ENCODE data around the gene PTTG1IP2. TPM values are rescaled to one million over a fixed set of nuclear protein-coding genes. Genes with fewer than 3 reads are reported as not detected.

PTTG1IP2 gene
- total and polyA plus RNA-seq, 7 experiments from 2014 or later = not detected

- H3K4me1 Mint-ChIP-seq = no peaks in the 10 kb centered on the region
- ATAC-seq (no peak), DNase-seq (no peak)
- no peaks in the 10 kb centered on the region for H3K36me3 ChIP-seq (ENCODE audit: control insufficient read depth in 2 of 3, insufficient read depth in 3 of 3, low read length in 3 of 3)
- H3K27me3 Mint-ChIP-seq = peaks cover 7 to 23% (median 16%) of the 10 kb centered on the region in 5 donors
- H3K27me3 ChIP-seq (ENCODE audit: control insufficient read depth in 2 of 2, insufficient read depth in 2 of 2, low read length in 2 of 2) = peaks cover 0 to 2% of the 10 kb centered on the region in 2 donors
- H3K9me3 ChIP-seq (ENCODE audit: control insufficient read depth in 2 of 3, low read length in 3 of 3) = no peaks in the 10 kb centered on the region
- ChIA-PET POLR2A (no interaction called here), CTCF (no interaction called here)
- no peak overlapping the region for H3K4me3 ChIP-seq (ENCODE audit: low read length)
- no peaks in the 10 kb centered on the region for H3K4me1 ChIP-seq (ENCODE audit: control insufficient read depth in 2 of 2, insufficient read depth in 2 of 2, low read length in 2 of 2)
- no peak overlapping the region for H3K27ac ChIP-seq (ENCODE audit: low read depth, low read length)
- peaks cover 0 to 2% (median 0%) of the 10 kb centered on the region in 11 donors for H3K9me3 Mint-ChIP-seq
- no peaks in the 10 kb centered on the region for H3K36me3 Mint-ChIP-seq
- no peak overlapping the region for H3K4me3 Mint-ChIP-seq
- no peak overlapping the region for H3K27ac Mint-ChIP-seq
- intact Hi-C loops (cut with micrococcal nuclease) = no loop called here
Measured at GRCh38 chr7:90488220-90488619, 18.8 kb downstream of the PTTG1IP2 start.

DNA sequence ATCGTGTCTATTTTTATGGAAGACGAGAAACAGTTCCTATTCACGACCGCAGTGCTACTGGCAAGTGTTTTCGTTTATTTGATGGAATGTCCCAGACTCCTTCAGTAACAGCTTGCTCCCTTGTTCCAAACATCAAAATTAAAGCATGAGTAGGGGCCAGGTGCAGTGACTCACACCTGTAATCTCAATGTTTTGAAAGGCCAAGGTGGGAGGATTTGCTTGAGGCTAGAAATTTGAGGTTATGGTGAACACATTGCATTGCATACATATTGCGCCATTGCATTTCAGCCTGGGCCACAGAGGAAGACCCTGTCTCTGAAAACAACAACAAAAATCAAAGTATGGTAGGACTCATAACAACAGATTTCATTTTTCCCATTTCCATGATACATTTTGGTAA lies 22.8 kb downstream of the PTTG1IP2 start:
- ATAC-seq (no peak), DNase-seq (no peak)
- CTCF ChIA-PET = no interaction called here
- Histone ChIP-seq H3K4me1 (ENCODE audit: control insufficient read depth in 2 of 2, insufficient read depth in 2 of 2, low read length in 2 of 2) (no peaks in the 10 kb centered on the region), H3K9me3 (ENCODE audit: control insufficient read depth in 2 of 3, low read length in 3 of 3) (no peaks in the 10 kb centered on the region), H3K27me3 (ENCODE audit: control insufficient read depth in 2 of 2, insufficient read depth in 2 of 2, low read length in 2 of 2) (no peaks in the 10 kb centered on the region), H3K27ac (ENCODE audit: low read depth, low read length) (no peak overlapping the region), H3K4me3 (ENCODE audit: low read length) (no peak overlapping the region), H3K36me3 (ENCODE audit: control insufficient read depth in 2 of 3, insufficient read depth in 3 of 3, low read length in 3 of 3) (no peaks in the 10 kb centered on the region)
- Mint-ChIP-seq H3K4me1 (no peaks in the 10 kb centered on the region), H3K27ac (no peak overlapping the region), H3K36me3 (no peaks in the 10 kb centered on the region), H3K4me3 (no peak overlapping the region), H3K9me3 (peaks cover 0 to 2% (median 0%) of the 10 kb centered on the region in 11 donors), H3K27me3 (peaks cover 0 to 13% (median 5%) of the 10 kb centered on the region in 5 donors)
- intact Hi-C loops (cut with micrococcal nuclease) = no loop called here
- POLR2A ChIA-PET = no interaction called here

DNA sequence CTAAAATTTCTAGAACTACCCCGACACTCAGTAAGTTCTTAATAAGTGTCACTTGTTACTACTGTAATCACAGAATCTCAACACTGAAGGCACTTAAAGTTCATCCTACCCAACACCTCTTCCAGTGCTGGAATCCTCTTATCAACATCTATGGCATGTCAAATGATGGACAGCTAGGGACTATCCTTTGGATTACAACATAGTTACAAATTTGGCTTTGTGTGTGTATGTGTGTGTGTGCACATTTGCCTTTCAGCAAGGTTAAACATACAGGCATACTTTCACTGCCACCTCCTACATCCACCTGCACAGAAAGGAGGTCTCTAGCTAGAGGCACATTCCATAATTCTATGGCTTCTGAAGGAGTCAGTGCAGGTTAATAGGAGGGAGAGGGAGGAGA lies 25.8 kb downstream of the PTTG1IP2 start:
- ChIA-PET POLR2A (no interaction called here), CTCF (no interaction called here)
- Mint-ChIP-seq H3K4me1 (no peaks in the 10 kb centered on the region), H3K4me3 (no peak overlapping the region), H3K27ac (no peak overlapping the region), H3K27me3 (peaks cover 0 to 8% (median 3%) of the 10 kb centered on the region in 5 donors), H3K36me3 (no peaks in the 10 kb centered on the region), H3K9me3 (peaks cover 0 to 2% (median 0%) of the 10 kb centered on the region in 11 donors)
- no peaks in the 10 kb centered on the region for H3K27me3 ChIP-seq (ENCODE audit: control insufficient read depth in 2 of 2, insufficient read depth in 2 of 2, low read length in 2 of 2)
- H3K36me3 ChIP-seq (ENCODE audit: control insufficient read depth in 2 of 3, insufficient read depth in 3 of 3, low read length in 3 of 3) = no peaks in the 10 kb centered on the region
- H3K4me1 ChIP-seq (ENCODE audit: control insufficient read depth in 2 of 2, insufficient read depth in 2 of 2, low read length in 2 of 2) = no peaks in the 10 kb centered on the region
- DNase-seq (no peak), ATAC-seq (no peak)
- intact Hi-C loops (cut with micrococcal nuclease) = no loop called here
- H3K27ac ChIP-seq (ENCODE audit: low read depth, low read length) = no peak overlapping the region
- H3K9me3 ChIP-seq (ENCODE audit: control insufficient read depth in 2 of 3, low read length in 3 of 3) = no peaks in the 10 kb centered on the region
- H3K4me3 ChIP-seq (ENCODE audit: low read length) = no peak overlapping the region

DNA sequence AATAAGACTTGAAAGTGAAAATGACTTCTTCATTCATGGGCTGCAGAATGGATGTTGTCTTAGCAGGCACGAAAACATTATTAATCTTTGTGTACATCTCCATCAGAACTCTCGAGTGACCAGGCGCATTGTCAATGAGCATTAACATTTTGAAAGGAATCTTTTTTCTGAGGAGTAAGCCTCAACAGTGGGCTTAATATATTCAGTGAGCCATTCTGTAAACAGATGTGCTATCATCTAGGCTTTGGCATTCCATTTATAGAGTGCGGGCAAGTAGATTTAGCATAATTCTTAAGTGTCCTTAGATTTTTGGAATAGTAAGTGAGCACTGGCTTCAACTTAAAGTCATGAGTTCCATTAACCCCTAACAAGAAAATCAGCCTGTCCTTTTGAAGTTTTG lies 33.1 kb downstream of the PTTG1IP2 start:
- CTCF ChIA-PET = no interaction called here
- intact Hi-C loops (cut with micrococcal nuclease) = no loop called here
- H3K4me3 ChIP-seq (ENCODE audit: low read length) = no peak overlapping the region
- Mint-ChIP-seq H3K4me1 (no peaks in the 10 kb centered on the region), H3K27ac (no peak overlapping the region), H3K27me3 (peaks cover 0 to 4% (median 0%) of the 10 kb centered on the region in 5 donors), H3K4me3 (no peak overlapping the region), H3K9me3 (no peaks in the 10 kb centered on the region), H3K36me3 (no peaks in the 10 kb centered on the region)
- no peaks in the 10 kb centered on the region for H3K9me3 ChIP-seq (ENCODE audit: control insufficient read depth in 2 of 3, low read length in 3 of 3)
- DNase-seq (no peak), ATAC-seq (no peak)
- no peaks in the 10 kb centered on the region for H3K27me3 ChIP-seq (ENCODE audit: control insufficient read depth in 2 of 2, insufficient read depth in 2 of 2, low read length in 2 of 2)
- no peak overlapping the region for H3K27ac ChIP-seq (ENCODE audit: low read depth, low read length)
- POLR2A ChIA-PET = no interaction called here
- H3K36me3 ChIP-seq (ENCODE audit: control insufficient read depth in 2 of 3, insufficient read depth in 3 of 3, low read length in 3 of 3) = no peaks in the 10 kb centered on the region
- H3K4me1 ChIP-seq (ENCODE audit: control insufficient read depth in 2 of 2, insufficient read depth in 2 of 2, low read length in 2 of 2) = no peaks in the 10 kb centered on the region

GRCh38 chr7:90503367-90503766 lies 33.9 kb downstream of the PTTG1IP2 start:
- CTCF ChIA-PET = no interaction called here
- Mint-ChIP-seq H3K36me3 (no peaks in the 10 kb centered on the region), H3K9me3 (no peaks in the 10 kb centered on the region), H3K4me1 (no peaks in the 10 kb centered on the region), H3K4me3 (no peak overlapping the region), H3K27me3 (peaks cover 0 to 1% (median 0%) of the 10 kb centered on the region in 5 donors), H3K27ac (no peak overlapping the region)
- no peak for DNase-seq
- Histone ChIP-seq H3K4me3 (ENCODE audit: low read length) (no peak overlapping the region), H3K36me3 (ENCODE audit: control insufficient read depth in 2 of 3, insufficient read depth in 3 of 3, low read length in 3 of 3) (no peaks in the 10 kb centered on the region), H3K27ac (ENCODE audit: low read depth, low read length) (no peak overlapping the region), H3K27me3 (ENCODE audit: control insufficient read depth in 2 of 2, insufficient read depth in 2 of 2, low read length in 2 of 2) (no peaks in the 10 kb centered on the region), H3K4me1 (ENCODE audit: control insufficient read depth in 2 of 2, insufficient read depth in 2 of 2, low read length in 2 of 2) (no peaks in the 10 kb centered on the region), H3K9me3 (ENCODE audit: control insufficient read depth in 2 of 3, low read length in 3 of 3) (no peaks in the 10 kb centered on the region)
- ATAC-seq = no peak
- intact Hi-C loops (cut with micrococcal nuclease) = no loop called here
- POLR2A ChIA-PET = no interaction called here

DNA sequence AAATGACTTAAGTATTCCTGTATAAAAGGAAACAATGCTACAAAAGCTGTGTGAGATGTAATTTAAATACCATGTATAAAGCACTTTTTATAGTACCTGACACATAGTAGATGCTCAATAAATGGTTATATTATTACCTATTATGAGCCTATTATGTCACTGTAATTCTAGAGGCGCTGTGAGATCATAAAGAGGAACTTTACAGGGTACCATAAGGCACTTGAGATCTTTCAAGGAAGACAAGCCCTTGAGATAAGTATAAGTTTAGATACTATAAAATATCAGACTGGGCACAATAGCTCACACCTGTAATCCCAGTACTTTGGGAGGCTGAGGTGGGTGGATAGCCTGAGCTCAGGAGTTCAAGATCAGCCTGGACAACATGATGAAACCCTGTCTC lies 38.3 kb downstream of the PTTG1IP2 start:
- H3K27ac ChIP-seq (ENCODE audit: low read depth, low read length) = no peak overlapping the region
- H3K36me3 Mint-ChIP-seq = no peaks in the 10 kb centered on the region
- H3K9me3 ChIP-seq (ENCODE audit: control insufficient read depth in 2 of 3, low read length in 3 of 3) = no peaks in the 10 kb centered on the region
- ChIA-PET POLR2A (no interaction called here), CTCF (no interaction called here)
- H3K36me3 ChIP-seq (ENCODE audit: control insufficient read depth in 2 of 3, insufficient read depth in 3 of 3, low read length in 3 of 3) = no peaks in the 10 kb centered on the region
- no peak overlapping the region for H3K4me3 Mint-ChIP-seq
- H3K27me3 Mint-ChIP-seq = peaks cover 0 to 3% (median 0%) of the 10 kb centered on the region in 5 donors
- no peaks in the 10 kb centered on the region for H3K4me1 Mint-ChIP-seq
- intact Hi-C loops (cut with micrococcal nuclease) = no loop called here
- H3K4me3 ChIP-seq (ENCODE audit: low read length) = no peak overlapping the region
- DNase-seq = no peak
- H3K27me3 ChIP-seq (ENCODE audit: control insufficient read depth in 2 of 2, insufficient read depth in 2 of 2, low read length in 2 of 2) = no peaks in the 10 kb centered on the region
- H3K9me3 Mint-ChIP-seq = no peaks in the 10 kb centered on the region
- no peak for ATAC-seq
- H3K4me1 ChIP-seq (ENCODE audit: control insufficient read depth in 2 of 2, insufficient read depth in 2 of 2, low read length in 2 of 2) = no peaks in the 10 kb centered on the region
- no peak overlapping the region for H3K27ac Mint-ChIP-seq

GRCh38 chr7:90511776-90512175 lies 42.3 kb downstream of the PTTG1IP2 start:
- ChIA-PET POLR2A (no interaction called here), CTCF (no interaction called here)
- intact Hi-C loops (cut with micrococcal nuclease) = no loop called here
- no peak overlapping the region for H3K4me3 ChIP-seq (ENCODE audit: low read length)
- no peaks in the 10 kb centered on the region for H3K4me1 Mint-ChIP-seq
- no peak overlapping the region for H3K4me3 Mint-ChIP-seq
- H3K27me3 Mint-ChIP-seq = peaks cover 0 to 6% (median 0%) of the 10 kb centered on the region in 5 donors
- no peaks in the 10 kb centered on the region for H3K9me3 ChIP-seq (ENCODE audit: control insufficient read depth in 2 of 3, low read length in 3 of 3)
- no peak for DNase-seq
- no peaks in the 10 kb centered on the region for H3K4me1 ChIP-seq (ENCODE audit: control insufficient read depth in 2 of 2, insufficient read depth in 2 of 2, low read length in 2 of 2)
- H3K27me3 ChIP-seq (ENCODE audit: control insufficient read depth in 2 of 2, insufficient read depth in 2 of 2, low read length in 2 of 2) = no peaks in the 10 kb centered on the region
- no peaks in the 10 kb centered on the region for H3K36me3 ChIP-seq (ENCODE audit: control insufficient read depth in 2 of 3, insufficient read depth in 3 of 3, low read length in 3 of 3)
- no peak overlapping the region for H3K27ac ChIP-seq (ENCODE audit: low read depth, low read length)
- H3K27ac Mint-ChIP-seq = no peak overlapping the region
- no peaks in the 10 kb centered on the region for H3K36me3 Mint-ChIP-seq
- H3K9me3 Mint-ChIP-seq = no peaks in the 10 kb centered on the region
- ATAC-seq = no peak

Measured in naive thymus-derived CD4-positive, alpha-beta T cell (primary cell).